Lung (tissue), 12 donors: ENCODE results near the gene AGTR2. TPM values are rescaled to one million over a fixed set of nuclear protein-coding genes. Genes with fewer than 3 reads are reported as not detected.

Experiments used
- ATAC-seq: fragments of 200-7000 bp; cut with Tn5 transposase; one replicate; pipeline ENCODE4 v1.9.1; 2020; ENCODE audit warnings: moderate number of reproducible peaks; ENCODE audit not compliant: insufficient read depth, low FRiP score
- DNase-seq, 3 donors: peaks; one replicate each; pipeline ENCODE4 v3.0.0-alpha.2; 2013 to 2017
- H3K27ac ChIP-seq, 2 donors: one replicate each; pipeline ENCODE4 v1.5.1; 2013; ENCODE audit warnings: mild to moderate bottlenecking in 2 of 2, moderate library complexity in 2 of 2, control low read depth in 1 of 2, inconsistent platforms in 1 of 2, low read depth in 1 of 2, low read length in 1 of 2
- H3K27me3 ChIP-seq, 3 donors: one replicate each; pipeline ENCODE4 v1.5.1; 2013; ENCODE audit warnings: low read length in 2 of 3; ENCODE audit not compliant: control insufficient read depth in 3 of 3, insufficient read depth in 3 of 3
- H3K36me3 ChIP-seq, 4 donors: one replicate each; pipeline ENCODE4 v1.5.1; 2013; ENCODE audit warnings: low read length in 4 of 4, mild to moderate bottlenecking in 1 of 4, moderate library complexity in 1 of 4; ENCODE audit not compliant: control insufficient read depth in 4 of 4, insufficient read depth in 4 of 4
- H3K4me1 ChIP-seq, 5 donors: one replicate each; pipeline ENCODE4 v1.5.1; 2013; ENCODE audit warnings: low read length in 5 of 5, mild to moderate bottlenecking in 2 of 5, moderate library complexity in 1 of 5; ENCODE audit not compliant: control insufficient read depth in 5 of 5, insufficient read depth in 5 of 5
- H3K4me3 ChIP-seq: one replicate; pipeline ENCODE4 v1.5.1; 2013; ENCODE audit warnings: mild to moderate bottlenecking, control low read depth, moderate library complexity
- H3K9ac ChIP-seq, 2 donors: one replicate each; pipeline ENCODE4 v1.5.1; 2013; ENCODE audit warnings: low read length in 2 of 2, control low read depth in 1 of 2; ENCODE audit not compliant: insufficient read depth in 1 of 2
- H3K9me3 ChIP-seq, 4 donors: one replicate each; pipeline ENCODE4 v1.5.1; 2013; ENCODE audit warnings: low read length in 3 of 4, mild to moderate bottlenecking in 1 of 4, moderate library complexity in 1 of 4; ENCODE audit not compliant: control insufficient read depth in 4 of 4, insufficient read depth in 3 of 4
- CTCF ChIP-seq: IDR thresholded peaks from 2 replicates; pipeline ENCODE4 v1.5.1; 2012; ENCODE audit warnings: mild to moderate bottlenecking; ENCODE audit errors: control extremely low read depth, extremely low read depth
- WGBS, 2 donors: extraction: QIAGEN DNeasy Blood & Tissue Kit; methylation state at CpG; one replicate each; pipeline ENCODE4 v1.1.7; 2013; 5-methylcytosine and 5-hydroxymethylcytosine counted together
- polyA plus RNA-seq, 2 donors: library from polyadenylated mRNA; stranded (reverse); fragments of 200-250 nt; gene quantifications; one replicate each; pipeline ENCODE4 v1.2.1, GENCODE V29; 2013
- total RNA-seq, 2 donors: library from RNA; depleted of rRNA in 1 of 2; stranded (reverse); fragments of >200 nt in 1 of 2; gene quantifications; one replicate each; pipeline ENCODE4 v1.2.1, GENCODE V29; 2014 to 2021
- donor health status: control.
- donor health status: control.
- donor health status: Bipolar disorder and iron deficiency.
- donor health status: healthy.
- donor health status: DM: yes; HTN: yes; CAD: no.

The AGTR2 gene
- total and polyA plus RNA-seq, 4 donors = 0.06 to 35.0 (median 23.0) TPM

DNA sequence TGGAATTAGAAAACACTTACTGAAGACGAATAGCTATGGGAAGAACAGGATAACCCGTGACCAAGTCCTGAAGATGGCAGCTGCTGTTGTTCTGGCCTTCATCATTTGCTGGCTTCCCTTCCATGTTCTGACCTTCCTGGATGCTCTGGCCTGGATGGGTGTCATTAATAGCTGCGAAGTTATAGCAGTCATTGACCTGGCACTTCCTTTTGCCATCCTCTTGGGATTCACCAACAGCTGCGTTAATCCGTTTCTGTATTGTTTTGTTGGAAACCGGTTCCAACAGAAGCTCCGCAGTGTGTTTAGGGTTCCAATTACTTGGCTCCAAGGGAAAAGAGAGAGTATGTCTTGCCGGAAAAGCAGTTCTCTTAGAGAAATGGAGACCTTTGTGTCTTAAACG is 2.4 kb downstream of the AGTR2 start:
- WGBS, 2 donors = 69 to 90% methylated on average over 9 of the region's 9 CpGs
- TF ChIP-seq CTCF = no peak
- Histone ChIP-seq H3K4me1 (no peaks in the 10 kb centered on the region), H3K27me3 (peaks cover 0 to 40% (median 2%) of the 10 kb centered on the region in 3 donors), H3K4me3 (no peak overlapping the region), H3K27ac (no peak overlapping the region), H3K9me3 (no peaks in the 10 kb centered on the region), H3K36me3 (no peaks in the 10 kb centered on the region), H3K9ac (no peak overlapping the region)
- ATAC-seq = no peak
- no peak for DNase-seq

- Histone ChIP-seq H3K4me3 (no peak overlapping the region), H3K9ac (no peak overlapping the region), H3K4me1 (no peaks in the 10 kb centered on the region), H3K27ac (no peak overlapping the region), H3K9me3 (peaks cover 0 to 10% (median 0%) of the 10 kb centered on the region in 4 donors), H3K27me3 (peaks cover 0 to 7% (median 0%) of the 10 kb centered on the region in 3 donors), H3K36me3 (no peaks in the 10 kb centered on the region)
- 68 to 93% methylated on average over 1 of the region's 1 CpG for WGBS, 2 donors
- no peak for ATAC-seq
- no peak for TF ChIP-seq CTCF
- DNase-seq = no peak
Measured at GRCh38 chrX:116181300-116181699, 10.8 kb downstream of the AGTR2 start.

GRCh38 chrX:116185163-116185562 is 14.6 kb downstream of the AGTR2 start:
- no peak overlapping the region for H3K9ac ChIP-seq
- peaks cover 0 to 2% (median 0%) of the 10 kb centered on the region in 3 donors for H3K27me3 ChIP-seq
- no peak overlapping the region for H3K4me3 ChIP-seq
- H3K36me3 ChIP-seq = no peaks in the 10 kb centered on the region
- H3K27ac ChIP-seq = no peak overlapping the region
- H3K9me3 ChIP-seq = peaks cover 0 to 3% (median 1%) of the 10 kb centered on the region in 4 donors
- no peaks in the 10 kb centered on the region for H3K4me1 ChIP-seq
- no peak for TF ChIP-seq CTCF
- no peak for DNase-seq
- no peak for ATAC-seq

DNA sequence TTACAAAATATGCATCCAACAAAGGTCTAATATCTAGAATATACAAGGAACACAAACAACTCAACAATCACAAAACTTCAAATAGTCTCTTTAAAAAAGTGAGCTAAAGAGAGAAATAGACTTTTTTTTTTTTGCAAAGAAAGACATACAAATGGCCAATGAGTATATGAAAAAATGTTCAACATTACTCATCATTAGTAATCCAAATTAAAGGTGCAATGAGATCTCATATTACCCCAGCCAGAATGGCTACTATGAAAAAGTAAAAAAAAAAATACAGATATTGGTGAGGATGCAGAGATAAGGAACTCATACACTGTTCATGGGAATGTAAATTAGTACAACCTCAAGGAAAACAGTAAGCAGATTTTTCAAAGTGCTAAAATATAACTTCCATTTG is 24.1 kb downstream of the AGTR2 start:
- H3K4me1 ChIP-seq = no peaks in the 10 kb centered on the region
- DNase-seq (no peak), ATAC-seq (no peak)
- H3K4me3 ChIP-seq = no peak overlapping the region
- TF ChIP-seq CTCF = no peak
- no peak overlapping the region for H3K27ac ChIP-seq
- peaks cover 0 to 2% (median 0%) of the 10 kb centered on the region in 3 donors for H3K27me3 ChIP-seq
- H3K9ac ChIP-seq = no peak overlapping the region
- no peaks in the 10 kb centered on the region for H3K36me3 ChIP-seq
- peaks cover 0 to 3% (median 0%) of the 10 kb centered on the region in 4 donors for H3K9me3 ChIP-seq
